Measurements from ENCODE around the gene WWP2. TPM values are rescaled to one million over a fixed set of nuclear protein-coding genes. Genes with fewer than 3 reads are reported as not detected.
"Not testable (repeated sequence)": the region's sequence is repeated elsewhere in the genome, so short reads cannot be mapped to it uniquely, and the experiment has no call there.

WWP2 gene
- total and polyA plus RNA-seq, 11 donors: 8.4 to 33.2 (median 23.5) TPM

DNA sequence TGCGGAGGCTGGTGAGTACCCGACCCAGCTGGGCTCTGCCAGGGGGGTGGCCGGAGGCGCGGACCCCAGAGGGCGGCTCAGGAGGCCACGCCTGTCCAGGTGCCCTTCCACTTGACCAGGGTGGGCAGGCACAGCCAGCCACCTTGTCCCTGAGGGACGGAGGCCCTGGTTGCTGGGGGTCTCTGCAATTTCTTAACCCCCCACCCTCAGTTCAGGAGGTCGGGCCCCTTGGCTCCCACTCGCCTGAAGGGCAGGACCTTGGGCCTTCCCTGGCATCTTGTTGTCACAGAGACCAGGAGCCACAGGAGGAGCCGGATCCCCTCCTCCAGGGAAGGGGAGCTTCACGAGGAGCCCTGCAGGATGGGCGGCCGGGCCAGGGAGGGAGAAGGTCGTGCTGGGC is 190.0 kb downstream of the WWP2 start:
- H3K4me3 ChIP-seq; H3K36me3 ChIP-seq; H3K9me3 ChIP-seq; H3K4me1 ChIP-seq; H3K27me3 ChIP-seq; intact Hi-C loops (cut with DNase I); ATAC-seq; H3K27ac ChIP-seq: not testable (repeated sequence)
- WGBS, 4 donors: 86 to 100% (median 93%) methylated on average over 1 to 9 of the region's 15 CpGs; no CpG with 5 or more reads in 1 of the 4 donors
- DNase-seq: peak in 1 of 5 donors; percentile 45

- 75 to 93% (median 87%) methylated on average over 7 to 17 of the region's 24 CpGs for WGBS, 4 donors
- H3K36me3 ChIP-seq; H3K9me3 ChIP-seq; H3K4me1 ChIP-seq; intact Hi-C loops (cut with DNase I); H3K4me3 ChIP-seq; ATAC-seq; H3K27ac ChIP-seq; H3K27me3 ChIP-seq: not testable (repeated sequence)
- DNase-seq: peak in 2 of 5 donors; percentile 17 to 26
These were observed 190.6 kb downstream of the WWP2 start for GRCh38 chr16:69952572-69953355.

GRCh38 chr16:69954241-69954640 is 192.1 kb downstream of the WWP2 start:
- not testable (repeated sequence) for H3K4me1 ChIP-seq, ATAC-seq
- WGBS, 4 donors: 60 to 95% (median 93%) methylated on average over 1 to 13 of the region's 13 CpGs

DNA sequence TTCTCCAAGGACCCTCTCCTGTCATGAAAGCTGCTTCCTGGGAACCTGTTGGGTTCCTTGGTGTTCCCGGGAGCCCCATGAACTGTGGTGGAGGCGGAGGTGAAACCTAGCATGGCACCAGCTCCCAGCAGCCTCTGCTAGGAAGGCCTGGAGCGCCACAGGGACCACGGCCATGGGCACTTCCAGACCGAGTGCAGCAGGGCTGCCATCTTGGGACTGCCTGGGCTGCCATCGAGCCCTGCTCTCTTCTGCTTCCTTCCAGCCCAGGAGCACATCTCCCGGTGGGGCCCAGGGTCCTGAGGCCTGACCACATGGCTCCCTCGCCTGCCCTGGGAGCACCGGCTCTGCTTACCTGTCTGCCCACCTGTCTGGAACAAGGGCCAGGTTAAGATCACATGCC is 201.2 kb downstream of the WWP2 start:
- 94 to 99% methylated on average over 6 to 7 of the region's 9 CpGs; no CpG with 5 or more reads in 2 of the 4 donors for WGBS, 4 donors
- not testable (repeated sequence) for H3K9me3 ChIP-seq

More at GRCh38 chr16:69954241-69954640, 192.1 kb downstream of the WWP2 start:
- H3K27ac ChIP-seq; H3K9me3 ChIP-seq; H3K36me3 ChIP-seq; H3K4me3 ChIP-seq; DNase-seq; intact Hi-C loops (cut with DNase I); H3K27me3 ChIP-seq: not testable (repeated sequence)

GRCh38 chr16:69964960-69965660 is 203.0 kb downstream of the WWP2 start:
- 10 to 88% (median 38%) methylated on average over 6 to 56 of the region's 68 CpGs for whole genome bisulfite sequencing, 4 donors
- H3K4me1 ChIP-seq; H3K36me3 ChIP-seq; H3K27me3 ChIP-seq; intact Hi-C loops (cut with DNase I); H3K9me3 ChIP-seq: not testable (repeated sequence)
- peak in 1 of 2 donors; percentile 81 for TF ChIP-seq POLR2A (IDR thresholded peaks at IDR 0.05)
- DNase-seq (peak; percentile 46 to 84 (median 81)), ATAC-seq (peak; percentile 85 to 98 (median 94))
- Histone ChIP-seq H3K4me3 (peak overlapping the region; percentile 17 to 80 (median 54)), H3K27ac (peak overlapping the region in 11 of 12 donors; percentile 38 to 89 (median 76))

More for the DNA sequence above, 201.2 kb downstream of the WWP2 start:
- intact Hi-C loops (cut with DNase I); H3K36me3 ChIP-seq; H3K27me3 ChIP-seq; ATAC-seq; H3K27ac ChIP-seq; H3K4me3 ChIP-seq; DNase-seq; H3K4me1 ChIP-seq: not testable (repeated sequence)

DNA sequence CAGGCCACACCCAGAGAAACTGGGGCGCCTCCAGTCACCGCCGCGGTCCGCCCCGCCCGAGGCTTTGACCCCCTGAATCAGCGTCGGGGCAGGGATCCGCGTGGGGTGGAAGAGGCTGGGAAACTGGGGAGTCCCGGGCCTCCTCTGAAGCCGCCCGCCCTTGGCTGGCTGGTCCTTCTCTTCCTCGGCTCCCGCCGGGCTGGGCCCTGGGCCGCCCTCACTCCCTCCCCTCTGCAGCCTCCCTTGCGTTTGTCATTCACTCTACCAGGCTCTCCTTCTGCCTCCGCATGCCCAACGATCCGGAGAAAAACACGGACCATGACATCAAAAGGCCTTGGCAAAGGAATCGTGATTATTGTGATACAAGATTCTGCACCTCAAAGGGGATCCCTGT is 203.5 kb downstream of the WWP2 start:
- H3K4me1 ChIP-seq; H3K36me3 ChIP-seq; intact Hi-C loops (cut with DNase I); DNase-seq; H3K9me3 ChIP-seq; H3K27me3 ChIP-seq: not testable (repeated sequence)
- ATAC-seq: peak in 3 of 4 donors; percentile 7 to 76 (median 59)
- 3 to 7% methylated on average over 5 of the region's 24 CpGs; no CpG with 5 or more reads in 2 of the 4 donors for WGBS, 4 donors
- Histone ChIP-seq H3K27ac (peak overlapping the region in 10 of 12 donors; percentile 16 to 89 (median 76)), H3K4me3 (peak overlapping the region in 11 of 12 donors; percentile 45 to 80 (median 56))

DNA sequence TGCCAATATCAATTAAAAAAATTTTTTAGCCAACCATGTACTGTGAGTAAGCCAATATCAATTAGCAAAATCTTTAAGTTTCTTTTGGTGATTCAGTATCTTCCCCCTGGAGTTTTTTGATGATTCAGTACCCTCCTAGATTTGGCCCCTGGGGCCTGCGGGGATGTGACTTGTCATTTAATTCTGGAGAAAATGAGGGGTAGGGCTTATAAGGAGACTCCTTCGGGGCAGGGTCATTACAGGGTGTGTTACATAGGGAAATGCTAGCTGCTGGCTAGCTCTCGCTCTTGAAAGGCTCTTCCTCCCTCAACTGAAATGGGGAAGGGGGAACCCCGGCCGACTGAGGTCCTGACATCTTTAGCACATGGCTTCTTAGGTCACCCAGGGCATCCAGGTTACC is 205.6 kb downstream of the WWP2 start:
- H3K4me3 ChIP-seq; H3K36me3 ChIP-seq; H3K27ac ChIP-seq; ATAC-seq; intact Hi-C loops (cut with DNase I); H3K9me3 ChIP-seq; DNase-seq; H3K27me3 ChIP-seq; H3K4me1 ChIP-seq: not testable (repeated sequence)
- no CpG with 5 or more reads among the region's 5 CpGs for WGBS, 4 donors

DNA sequence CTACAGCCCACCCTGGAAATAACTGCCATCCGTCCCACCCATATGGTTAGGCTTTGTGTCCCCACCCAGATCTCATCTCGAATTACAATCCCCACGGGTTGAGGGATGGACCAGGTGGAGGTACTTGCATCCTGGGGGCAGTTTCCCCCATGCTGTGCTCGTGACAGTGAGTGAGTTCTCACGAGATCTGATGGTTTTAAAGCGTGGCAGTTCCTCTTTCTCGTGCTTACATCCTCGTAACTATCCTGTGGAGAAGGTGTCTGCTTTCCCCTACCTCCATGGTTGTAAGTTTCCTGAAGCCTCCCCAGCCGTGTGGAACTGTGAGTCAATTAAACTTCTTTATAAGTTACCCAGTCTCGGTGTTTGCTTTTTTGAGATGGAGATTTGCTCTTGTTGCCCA is 206.0 kb downstream of the WWP2 start:
- intact Hi-C loops (cut with DNase I); ATAC-seq; DNase-seq; H3K36me3 ChIP-seq; H3K9me3 ChIP-seq; H3K27ac ChIP-seq; H3K4me3 ChIP-seq; H3K4me1 ChIP-seq; H3K27me3 ChIP-seq: not testable (repeated sequence)
- WGBS, 4 donors: no CpG with 5 or more reads among the region's 10 CpGs

DNA sequence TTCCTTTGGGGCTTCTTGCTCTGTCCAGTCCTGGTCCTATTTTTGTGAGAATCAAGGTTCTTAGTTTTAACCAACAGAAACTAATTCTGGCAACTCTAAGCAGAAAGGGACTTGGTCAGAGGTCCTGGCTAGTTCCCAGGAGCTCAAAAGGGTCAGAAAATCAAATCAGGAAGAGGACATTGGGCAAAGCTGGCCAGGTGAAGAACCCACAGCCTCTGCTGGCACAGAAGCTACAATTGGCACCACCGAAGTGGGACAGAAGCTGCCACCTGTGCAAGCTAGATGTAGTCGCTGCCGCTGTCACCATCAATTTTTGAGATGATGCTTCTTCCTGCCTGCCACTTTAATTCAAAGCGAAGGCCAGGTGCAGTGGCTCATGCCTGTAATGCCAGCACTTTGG is 207.5 kb downstream of the WWP2 start:
- H3K4me1 ChIP-seq; DNase-seq; H3K27ac ChIP-seq; ATAC-seq; H3K4me3 ChIP-seq; H3K27me3 ChIP-seq; H3K36me3 ChIP-seq; intact Hi-C loops (cut with DNase I); H3K9me3 ChIP-seq: not testable (repeated sequence)
- 84 to 100% (median 94%) methylated on average over 1 to 4 of the region's 4 CpGs for WGBS, 4 donors

- H3K4me1 ChIP-seq; H3K27me3 ChIP-seq; DNase-seq; H3K4me3 ChIP-seq; intact Hi-C loops (cut with DNase I); H3K36me3 ChIP-seq; H3K27ac ChIP-seq; H3K9me3 ChIP-seq: not testable (repeated sequence)
- peak in 1 of 4 donors; percentile 64 for ATAC-seq
- WGBS, 4 donors: 53 to 100% (median 79%) methylated on average over 3 to 4 of the region's 7 CpGs
These were observed 210.0 kb downstream of the WWP2 start for GRCh38 chr16:69972120-69972519.

DNA sequence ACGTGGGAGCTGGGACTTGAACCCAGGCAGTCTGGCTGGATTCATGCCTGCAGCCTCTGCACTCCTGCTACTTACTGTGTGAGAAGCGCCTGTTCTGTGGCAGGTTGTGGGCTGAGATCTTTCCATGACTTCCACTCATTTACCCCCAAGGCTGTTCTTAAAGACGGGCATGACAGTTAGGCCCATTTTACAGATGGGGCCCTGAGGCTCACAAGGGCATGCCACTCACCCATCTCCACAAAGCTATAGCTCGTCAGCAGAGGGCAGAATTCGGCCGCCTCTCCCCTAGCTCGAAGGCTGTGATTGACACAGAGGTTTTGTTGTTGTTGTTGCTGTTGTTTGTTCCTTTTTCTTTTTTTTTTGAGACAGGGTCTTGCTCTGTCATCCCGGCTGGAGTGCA is 210.8 kb downstream of the WWP2 start:
- H3K4me3 ChIP-seq; H3K9me3 ChIP-seq; H3K27ac ChIP-seq; DNase-seq; H3K36me3 ChIP-seq; ATAC-seq; H3K27me3 ChIP-seq; H3K4me1 ChIP-seq; intact Hi-C loops (cut with DNase I): not testable (repeated sequence)
- 88 to 96% (median 91%) methylated on average over 2 to 7 of the region's 8 CpGs for WGBS, 4 donors
